Sigmoid colon (tissue), 4 donors: ENCODE results near the gene MPND.

Experiments used
- CTCF ChIP-seq, 4 experiments: fragments of 450-650 bp in 3 of 4; fragments of 200-600 bp in 1 of 4; IDR thresholded peaks; one replicate each; pipeline ENCODE4 v1.5.1; 2016 to 2019; ENCODE audit warnings: antibody characterized with exemption in 4 of 4, mild to moderate bottlenecking in 3 of 4, moderate library complexity in 2 of 4
- EP300 ChIP-seq, 4 donors: sonication (generic); formaldehyde crosslinking; IDR thresholded peaks; one replicate each; pipeline ENCODE4 v1.6.1; 2017; ENCODE audit warnings: antibody characterized with exemption in 4 of 4
- POLR2AphosphoS5 ChIP-seq, 4 donors: sonication (generic); formaldehyde crosslinking; IDR thresholded peaks; one replicate each; pipeline ENCODE4 v1.6.1; 2017; ENCODE audit warnings: antibody characterized with exemption in 4 of 4

GRCh38 chr19:4322942-4323665 is 20.3 kb upstream of the MPND start:
- TF ChIP-seq EP300 (IDR thresholded peaks at IDR 0.05) (no peak), CTCF (IDR thresholded peaks at IDR 0.05) (no peak), POLR2AphosphoS5 (IDR thresholded peaks at IDR 0.05) (no peak)
